NCI-H2107 (cell line): Measurements from ENCODE around the gene LRIT2.
"Not testable (repeated sequence)": the region's sequence is repeated elsewhere in the genome, so short reads cannot be mapped to it uniquely, and the experiment has no call there.

ENCODE experiments used
- DNase-seq: peaks from one replicate; lab custom pipeline; 2025; lab: John Stamatoyannopoulos, UW

The LRIT2 gene

DNA sequence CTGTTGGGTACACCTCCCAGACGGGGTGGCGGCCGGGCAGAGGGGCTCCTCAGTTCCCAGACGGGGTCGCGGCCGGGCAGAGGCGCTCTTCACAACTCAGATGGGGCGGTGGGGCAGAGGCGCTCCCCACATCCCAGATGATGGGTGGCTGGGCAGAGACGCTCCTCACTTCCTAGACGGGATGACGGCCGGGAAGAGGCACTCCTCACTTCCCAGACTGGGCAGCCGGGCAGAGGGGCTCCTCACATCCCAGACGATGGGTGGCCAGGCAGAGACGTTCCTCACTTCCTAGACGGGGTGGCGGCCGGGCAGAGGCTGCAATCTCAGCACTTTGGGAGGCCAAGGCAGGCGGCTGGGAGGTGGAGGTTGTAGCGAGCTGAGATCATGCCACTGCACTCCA, 45.0 kb downstream of the LRIT2 start:
- not testable (repeated sequence) for DNase-seq

- no peak for DNase-seq
Observed at GRCh38 chr10:84179059-84179710, 46.2 kb downstream of the LRIT2 start.

- no peak for DNase-seq
Observed at GRCh38 chr10:84178160-84178609, 47.2 kb downstream of the LRIT2 start.

DNA sequence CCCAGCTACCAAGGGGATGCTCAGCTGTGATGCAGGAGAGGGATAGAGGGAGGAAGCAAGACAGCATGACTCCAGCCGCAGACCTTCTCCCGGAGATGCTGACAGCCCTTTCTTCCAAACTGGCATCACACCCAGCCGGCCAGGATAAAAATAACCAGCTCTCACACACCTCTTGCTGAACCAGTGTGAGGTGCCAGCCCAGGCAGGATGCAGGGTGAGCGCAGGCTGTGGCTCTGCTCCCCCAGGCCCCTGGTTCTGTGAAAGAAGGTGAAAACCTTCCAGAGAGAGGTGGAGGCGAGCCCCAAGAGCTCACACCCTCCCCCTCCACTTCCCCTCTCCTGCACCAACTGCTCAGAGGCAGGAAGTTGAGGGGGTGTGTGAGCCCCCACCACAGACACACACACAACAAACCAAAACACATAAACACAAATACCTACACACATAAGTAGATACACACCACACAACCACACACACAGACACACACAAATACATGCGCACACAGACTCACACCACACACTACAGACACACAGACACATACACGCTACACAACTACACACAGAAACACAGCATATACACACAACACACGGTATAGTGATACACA, 47.7 kb downstream of the LRIT2 start:
- no peak for DNase-seq

DNA sequence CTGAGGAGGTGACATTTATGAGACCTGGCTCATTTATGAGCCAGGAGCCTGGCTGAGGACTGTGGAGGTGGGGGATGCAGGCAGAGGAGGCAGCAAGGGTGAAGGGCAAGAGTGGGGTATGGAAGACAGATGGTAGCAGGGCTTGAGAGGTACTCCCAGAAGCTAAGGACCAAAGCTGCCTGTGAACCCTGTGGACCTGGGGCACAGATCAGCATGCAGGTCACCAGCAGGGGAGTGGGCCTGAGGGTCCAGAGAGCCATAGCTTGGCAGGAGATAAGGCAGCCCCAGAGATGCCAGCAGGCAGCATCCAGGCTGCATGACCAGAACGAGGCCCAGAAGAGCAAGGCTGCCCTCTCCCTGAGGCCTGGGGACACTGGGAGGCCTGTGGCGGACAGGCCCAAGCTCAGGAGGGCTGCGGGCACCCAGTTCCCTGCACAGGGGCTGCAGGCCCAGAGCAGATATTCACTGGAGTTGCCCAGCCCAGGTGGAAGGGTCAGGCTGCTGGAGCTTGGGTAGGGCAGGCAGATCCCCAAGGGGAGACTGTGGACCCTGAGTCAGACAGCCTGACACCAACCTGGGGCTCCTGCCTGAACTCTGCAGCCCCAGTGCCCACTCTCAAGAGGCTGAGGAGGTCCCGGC, 48.4 kb downstream of the LRIT2 start:
- DNase-seq, result no peak

DNA sequence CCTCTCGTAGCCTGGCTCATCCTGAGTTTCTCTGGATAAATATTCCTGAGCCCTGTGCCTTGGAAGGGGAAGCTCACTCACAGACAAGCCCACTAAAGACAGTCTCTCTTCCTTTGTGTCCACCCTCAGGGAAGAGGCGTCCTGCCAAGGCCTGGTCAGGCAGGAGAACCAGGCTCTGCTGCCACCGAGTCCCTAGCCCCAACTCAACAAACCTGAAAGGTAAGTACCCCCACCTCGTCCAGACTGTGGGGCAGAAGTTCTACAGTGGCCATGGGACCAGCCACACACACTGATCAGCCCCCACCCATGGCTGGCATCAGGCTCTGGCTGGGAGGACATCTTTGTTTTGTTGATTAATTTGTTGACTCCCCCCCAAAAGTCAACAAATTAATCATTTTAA, 49.0 kb downstream of the LRIT2 start:
- no peak for DNase-seq

DNA sequence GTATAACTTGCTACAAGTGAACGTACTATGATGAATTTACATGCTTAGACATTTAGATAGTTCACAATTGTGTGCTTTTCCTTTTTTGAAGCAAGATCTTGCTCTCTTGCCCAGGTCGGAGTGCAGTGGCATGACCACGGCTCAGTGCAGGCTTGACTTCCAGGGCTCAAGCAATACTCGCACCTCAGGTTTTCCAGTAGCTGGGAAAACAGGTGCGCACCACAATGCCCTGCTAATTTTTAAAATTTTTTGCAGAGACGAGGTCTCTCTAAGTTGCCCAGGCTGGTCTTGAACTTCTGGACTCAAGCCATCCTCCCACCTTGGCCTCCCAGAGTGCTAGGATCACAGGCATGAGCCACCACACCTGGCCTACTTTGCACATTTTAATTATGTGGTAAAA, 49.9 kb downstream of the LRIT2 start:
- DNase-seq, result no peak

DNA sequence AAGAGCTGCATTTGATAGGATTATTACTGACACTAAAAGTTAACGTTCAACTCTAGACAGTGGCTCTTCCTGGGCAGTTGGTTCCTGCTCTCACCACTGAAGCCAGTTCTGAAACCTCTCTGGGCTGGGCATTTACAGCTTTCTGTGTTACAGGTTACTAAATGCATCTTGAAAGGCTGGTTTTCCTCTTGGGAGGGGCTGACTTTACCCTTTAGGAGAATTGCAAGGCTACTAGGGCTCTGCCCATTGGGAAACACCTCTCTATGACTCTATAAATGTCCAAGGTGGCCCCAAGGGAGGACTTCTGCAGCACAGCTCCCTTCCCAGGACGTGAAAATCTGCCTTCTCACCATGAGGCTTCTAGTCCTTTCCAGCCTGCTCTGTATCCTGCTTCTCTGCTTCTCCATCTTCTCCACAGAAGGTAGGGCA, 51.8 kb downstream of the LRIT2 start, which contains the start of gene GPR15LG:
TSS of gene GPR15LG (plus strand) at position 301 of the 429 bp plus-strand sequence. CDS start at position 352, 51 bp downstream.
- DNase-seq, result no peak

- no peak for DNase-seq
Observed at GRCh38 chr10:84172467-84173356, 52.6 kb downstream of the LRIT2 start.

DNA sequence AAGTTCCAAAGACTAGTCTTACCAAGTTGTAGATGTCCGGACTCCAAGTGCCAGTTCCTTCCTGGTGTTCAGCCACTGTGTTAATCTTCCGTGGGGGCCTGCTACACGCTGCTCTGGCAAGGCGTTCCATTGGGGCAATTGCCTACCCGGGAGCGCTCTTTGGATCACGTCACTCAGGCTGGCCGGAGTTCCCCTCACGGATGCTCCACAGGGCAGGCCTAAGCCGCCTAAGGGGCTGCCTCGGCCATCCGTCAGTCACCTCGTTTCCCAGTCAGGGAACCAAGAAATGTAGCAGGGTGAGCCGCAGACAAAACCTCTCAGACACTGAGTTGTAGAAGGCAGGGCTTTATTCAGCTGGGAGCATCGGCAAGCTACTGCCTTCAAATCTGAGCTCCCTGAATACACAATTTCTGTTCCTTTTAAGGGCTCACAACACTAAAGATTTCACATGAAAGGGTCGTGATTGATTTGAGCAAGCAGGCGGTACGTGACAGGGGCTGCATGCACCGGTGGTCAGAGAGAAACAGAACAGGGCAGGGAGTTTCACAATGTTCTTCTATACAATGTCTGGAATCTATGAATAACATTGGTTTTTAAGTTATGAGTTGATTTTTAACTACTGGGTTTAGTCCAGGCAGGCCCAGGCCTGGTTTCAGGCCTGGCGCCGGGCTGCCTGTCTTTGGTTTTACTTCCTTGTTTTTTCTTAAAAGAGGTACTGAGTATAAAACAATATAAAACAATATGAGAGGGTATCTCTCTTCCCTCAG, 53.5 kb downstream of the LRIT2 start:
- not testable (repeated sequence) for DNase-seq

GRCh38 chr10:84171237-84171636, 54.1 kb downstream of the LRIT2 start:
- not testable (repeated sequence) for DNase-seq
